IPS-18c (cell line): ENCODE data around the gene APLNR.

Experiments
- H3K4me3 ChIP-seq: 2 replicates; pipeline ENCODE4 v1.7.0; 2013; ENCODE audit warnings: low read depth, mild to moderate bottlenecking, low read length, moderate library complexity; ENCODE audit not compliant: insufficient read depth
- H3K9me3 ChIP-seq: one replicate; pipeline ENCODE4 v1.6.1; 2013; ENCODE audit warnings: mild to moderate bottlenecking, low read length, moderate library complexity; ENCODE audit not compliant: control insufficient read depth, insufficient read depth

Gene APLNR

DNA sequence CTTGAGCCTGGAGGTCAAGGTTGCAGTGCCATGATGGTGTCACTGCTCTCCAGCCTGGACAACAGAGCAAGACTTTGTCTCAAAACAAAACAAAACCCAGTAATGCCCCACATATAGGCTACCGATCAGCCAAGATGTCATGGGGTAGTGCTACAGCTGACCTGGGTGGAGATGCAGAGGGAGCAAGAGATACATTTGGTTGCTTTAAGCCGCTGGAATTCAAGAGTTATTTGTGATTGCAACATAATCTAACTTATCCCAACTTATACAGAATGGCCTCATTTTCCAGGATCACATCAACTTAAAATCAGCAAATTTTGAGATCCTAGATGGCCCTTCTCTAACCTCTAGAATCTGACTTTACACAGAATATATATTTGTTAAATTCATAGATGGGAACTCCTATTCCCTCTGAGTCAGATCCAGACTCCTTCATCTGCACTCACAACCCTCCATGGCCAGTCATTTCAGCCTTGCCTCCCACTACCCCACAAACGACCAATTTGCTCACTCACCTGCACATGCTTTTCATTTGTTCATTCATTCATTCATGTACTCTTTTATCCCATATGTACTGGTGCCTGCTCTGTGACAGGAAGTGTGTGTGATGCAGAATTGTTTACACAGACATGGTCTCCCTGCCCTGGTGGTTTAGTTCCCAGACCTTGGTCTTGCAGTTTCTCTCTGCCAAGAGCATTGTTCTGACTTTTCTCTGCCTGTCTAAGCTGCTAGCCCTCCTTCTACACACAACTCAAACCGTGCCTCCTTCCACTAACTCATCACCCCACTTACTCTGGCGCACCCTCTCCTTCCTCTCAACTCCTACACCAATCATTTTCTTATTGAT is 24.1 kb upstream of the APLNR start:
- Histone ChIP-seq H3K9me3 (peaks cover 4% of the 10 kb centered on the region), H3K4me3 (no peak overlapping the region)

DNA sequence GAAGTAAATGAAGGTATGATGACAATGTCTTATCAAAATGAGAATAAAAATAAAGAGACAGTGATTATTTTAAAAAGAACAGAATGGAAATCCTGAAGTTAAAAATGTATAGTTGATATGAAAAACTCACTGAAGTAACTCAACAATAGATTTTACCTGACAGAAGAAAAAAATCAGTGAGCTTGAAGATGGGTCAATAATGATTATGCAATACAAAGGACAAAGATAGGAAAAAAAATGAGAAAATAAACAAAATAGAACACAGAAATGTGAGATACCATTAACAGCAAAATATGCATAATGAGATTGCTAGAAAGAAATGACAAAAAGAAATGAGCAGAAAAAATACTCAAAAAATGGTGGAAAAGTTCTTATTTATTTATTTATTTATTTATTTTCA is 19.1 kb upstream of the APLNR start:
- Histone ChIP-seq H3K9me3 (no peaks in the 10 kb centered on the region), H3K4me3 (no peak overlapping the region)

DNA sequence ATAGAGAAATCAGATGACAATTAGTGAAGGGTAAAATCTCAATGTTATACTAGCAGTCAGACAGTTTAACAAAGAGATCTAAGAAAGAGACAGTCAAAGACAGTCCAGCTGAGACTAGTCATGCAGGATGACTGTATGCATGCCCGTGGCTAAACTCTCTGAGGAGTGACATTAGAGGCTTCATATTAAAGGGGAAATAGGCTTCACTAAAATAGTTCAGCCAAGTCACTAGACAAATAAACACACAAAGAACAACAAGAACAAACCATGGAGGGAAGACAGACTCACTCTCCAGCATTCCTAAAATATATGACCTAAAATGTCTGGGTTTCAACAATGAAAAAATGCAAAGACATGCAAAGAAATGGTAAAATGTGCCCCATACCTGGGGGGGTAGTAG is 18.6 kb upstream of the APLNR start:
- H3K9me3 ChIP-seq = no peaks in the 10 kb centered on the region
- H3K4me3 ChIP-seq = no peak overlapping the region

DNA sequence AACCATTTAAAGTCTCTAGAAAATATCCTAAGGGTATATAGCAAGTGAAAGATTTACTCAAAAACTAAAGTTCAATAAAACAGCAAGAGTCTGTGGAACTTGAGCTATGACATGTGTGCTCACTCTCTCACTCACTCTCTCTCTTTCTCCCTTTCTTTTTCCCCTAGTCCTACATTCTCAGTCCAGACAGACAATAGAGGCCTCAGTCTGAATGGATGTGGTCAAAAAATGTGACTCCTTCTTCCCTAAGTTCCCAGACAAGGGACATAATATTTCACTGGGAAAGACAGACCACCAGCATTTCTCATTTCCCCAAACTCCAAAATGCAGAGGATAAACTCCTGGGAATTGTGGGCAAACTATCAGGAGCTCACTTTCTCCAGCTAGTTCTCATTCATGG is 17.6 kb upstream of the APLNR start:
- H3K9me3 ChIP-seq = no peaks in the 10 kb centered on the region

DNA sequence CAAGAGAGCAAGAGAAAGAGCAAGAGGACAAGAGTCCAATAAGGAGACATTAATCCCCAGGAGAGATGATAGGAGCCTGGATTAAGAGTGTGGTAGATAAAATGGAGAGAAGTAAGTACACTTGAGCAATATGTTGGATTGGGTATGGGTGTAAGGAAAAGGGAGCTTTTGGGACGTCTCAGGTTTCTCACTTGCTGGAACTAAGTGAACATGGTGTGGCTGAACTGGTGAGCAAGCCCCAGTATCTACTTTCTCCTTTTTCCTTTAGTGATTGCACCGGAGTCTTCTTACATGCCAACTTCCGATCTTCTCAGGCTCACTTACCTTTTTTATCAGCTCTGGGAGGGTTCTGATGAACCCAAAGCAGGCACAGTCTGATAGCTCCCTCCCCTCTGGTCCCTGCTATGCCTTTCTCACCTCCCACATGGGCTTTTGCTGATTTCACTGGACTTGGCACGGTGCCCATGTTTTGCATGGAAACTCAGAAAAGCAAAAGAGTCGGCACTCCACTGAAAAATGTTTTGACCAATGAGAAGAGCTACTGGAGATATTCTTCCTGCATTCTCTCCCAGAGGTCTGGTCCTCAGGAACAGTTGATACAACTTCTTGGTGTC is 14.5 kb upstream of the APLNR start:
- no peak overlapping the region for H3K4me3 ChIP-seq

More for the DNA sequence above, 17.6 kb upstream of the APLNR start:
- H3K4me3 ChIP-seq = no peak overlapping the region

DNA sequence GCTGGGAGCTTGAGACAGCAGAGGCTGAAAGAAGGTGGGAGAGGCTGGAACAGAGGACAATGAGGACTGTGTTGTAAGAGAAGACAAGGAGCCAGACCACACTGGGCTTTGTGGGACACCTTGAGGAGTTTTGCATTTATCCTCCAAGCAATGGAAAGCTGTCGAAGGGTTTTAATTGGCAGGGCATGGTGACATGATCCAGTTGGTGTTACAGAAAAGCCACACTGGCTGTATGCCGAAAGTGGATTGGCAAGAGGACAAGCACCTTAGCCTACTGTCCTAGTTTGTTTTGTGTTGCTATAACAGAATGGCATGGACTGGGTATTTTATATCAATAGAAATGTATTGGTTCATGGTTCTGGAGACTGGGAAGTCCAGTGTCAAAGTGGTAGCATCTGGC is 14.0 kb upstream of the APLNR start:
- Histone ChIP-seq H3K4me3 (no peak overlapping the region), H3K9me3 (no peaks in the 10 kb centered on the region)

More for the DNA sequence above, 14.5 kb upstream of the APLNR start:
- no peaks in the 10 kb centered on the region for H3K9me3 ChIP-seq

DNA sequence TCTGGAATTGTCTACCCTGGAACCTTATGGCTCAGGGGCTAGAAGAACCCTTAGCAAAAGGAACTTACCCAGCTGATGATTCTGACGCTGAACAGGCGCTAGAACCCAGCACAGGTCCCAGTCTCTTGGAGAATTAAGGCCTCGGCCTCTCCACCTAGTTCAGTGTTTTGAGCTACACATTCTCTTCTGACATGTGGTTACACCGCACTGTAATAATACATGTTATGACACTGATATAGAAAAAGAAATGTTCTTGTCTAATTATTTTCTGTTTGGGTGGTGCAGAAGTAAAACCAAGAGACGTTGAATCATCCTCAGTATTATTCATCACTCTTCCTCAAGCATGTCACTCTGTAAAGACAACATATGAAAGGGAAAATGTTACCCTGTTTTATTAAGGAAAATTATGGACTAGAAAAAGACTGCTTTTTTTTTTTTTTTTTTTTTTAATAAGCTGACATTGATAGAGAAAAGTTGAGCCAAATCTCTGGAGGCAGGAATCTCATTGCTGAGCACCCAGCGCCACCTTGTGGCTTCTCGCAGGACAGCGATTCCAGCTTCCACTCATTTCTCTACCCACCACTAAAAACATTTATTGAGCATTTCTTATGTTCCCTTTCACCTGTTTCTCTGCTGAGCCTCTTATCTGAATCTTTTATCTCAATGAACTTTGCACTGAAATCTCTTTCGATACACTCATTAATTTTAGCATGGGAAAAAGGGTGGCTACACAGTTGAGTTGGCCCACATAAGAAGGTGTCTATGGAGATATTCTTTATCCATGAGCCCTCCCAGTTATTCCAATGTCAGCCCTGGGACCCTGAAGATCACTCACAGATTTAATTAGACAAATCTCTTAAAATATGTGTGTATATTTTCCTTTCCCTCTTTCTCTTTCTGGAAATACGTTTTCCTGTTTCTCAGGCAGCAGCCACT is 12.6 kb upstream of the APLNR start:
- no peak overlapping the region for H3K4me3 ChIP-seq
- H3K9me3 ChIP-seq = no peaks in the 10 kb centered on the region

DNA sequence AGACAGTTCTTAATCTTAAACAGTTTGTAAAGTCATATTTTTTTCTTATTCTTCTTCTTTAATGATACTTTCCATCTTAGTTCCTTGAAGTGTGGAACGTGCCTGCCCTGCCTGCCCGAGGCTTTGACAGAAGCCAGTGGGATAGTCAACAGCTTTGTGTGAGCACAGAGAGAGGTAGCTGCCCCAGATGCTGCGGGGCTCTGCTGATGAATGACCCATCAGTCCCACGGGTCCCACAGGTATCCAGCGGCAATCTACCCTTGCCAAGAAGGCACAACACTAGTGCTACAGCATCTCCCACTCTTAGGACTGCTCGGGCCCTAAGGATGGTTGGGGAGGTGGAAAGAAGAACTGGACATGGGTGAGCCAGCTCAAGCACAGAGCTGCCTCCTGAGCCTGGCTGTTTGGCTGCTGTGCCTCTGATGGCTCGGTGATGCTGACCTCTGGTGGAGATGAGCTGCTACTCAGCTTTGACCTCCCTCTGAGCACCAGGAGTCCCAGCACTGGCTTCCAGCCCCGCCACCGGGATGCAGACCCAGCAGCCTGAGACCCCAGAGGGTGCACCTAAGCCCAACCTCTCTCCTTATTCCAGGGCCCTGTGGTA is 11.8 kb upstream of the APLNR start:
- Histone ChIP-seq H3K4me3 (no peak overlapping the region), H3K9me3 (no peaks in the 10 kb centered on the region)

DNA sequence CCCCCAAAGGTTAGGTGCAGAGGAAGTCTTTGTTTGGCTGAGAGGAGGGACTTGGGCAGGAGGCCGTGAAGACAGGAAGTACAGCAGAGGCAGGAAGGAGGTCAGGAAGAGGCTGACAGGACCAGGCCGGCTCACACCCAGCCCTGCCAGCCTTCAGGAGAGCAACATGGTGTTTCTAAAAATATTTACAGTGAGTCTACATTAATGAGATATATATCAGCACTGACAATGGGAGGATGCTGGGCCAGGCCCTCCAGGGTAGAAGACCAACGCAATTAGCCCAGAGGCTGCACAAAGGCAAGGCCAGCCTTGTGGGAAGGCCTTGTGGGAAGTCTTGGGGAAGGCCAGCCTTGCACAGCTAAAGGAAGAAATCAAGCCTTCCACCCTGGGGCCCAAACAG is 7.9 kb upstream of the APLNR start:
- Histone ChIP-seq H3K9me3 (no peaks in the 10 kb centered on the region), H3K4me3 (no peak overlapping the region)

DNA sequence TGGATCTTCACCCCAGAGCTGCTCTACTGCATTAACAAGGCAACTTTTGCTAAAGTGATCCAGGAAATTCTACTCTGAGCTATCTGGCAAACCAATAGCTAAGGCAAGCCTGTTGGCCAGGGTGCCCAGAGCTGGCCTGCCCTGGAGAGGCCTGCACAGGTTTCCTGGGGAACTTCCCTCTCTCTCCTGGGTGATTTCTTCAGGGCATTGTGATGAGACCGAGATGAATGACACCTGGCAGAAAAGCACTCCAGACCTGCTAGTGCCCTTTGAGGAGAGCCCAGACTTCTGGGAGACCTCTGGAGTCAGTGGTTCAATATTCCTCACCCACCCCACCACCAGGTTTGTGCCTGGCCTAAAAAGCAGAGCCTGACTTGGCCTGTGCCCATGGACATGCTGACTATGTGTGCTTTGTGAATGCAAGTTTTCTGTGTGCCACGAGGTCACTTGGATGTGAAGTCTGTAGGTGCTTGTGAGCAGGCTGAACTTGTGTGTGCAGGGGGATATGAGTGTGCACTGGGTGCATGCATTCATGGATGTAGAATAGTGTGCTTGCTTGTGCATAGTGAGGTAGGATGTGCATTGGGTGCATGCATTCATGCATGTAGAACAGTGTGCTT is 4.4 kb upstream of the APLNR start:
- H3K4me3 ChIP-seq = no peak overlapping the region
- no peaks in the 10 kb centered on the region for H3K9me3 ChIP-seq

DNA sequence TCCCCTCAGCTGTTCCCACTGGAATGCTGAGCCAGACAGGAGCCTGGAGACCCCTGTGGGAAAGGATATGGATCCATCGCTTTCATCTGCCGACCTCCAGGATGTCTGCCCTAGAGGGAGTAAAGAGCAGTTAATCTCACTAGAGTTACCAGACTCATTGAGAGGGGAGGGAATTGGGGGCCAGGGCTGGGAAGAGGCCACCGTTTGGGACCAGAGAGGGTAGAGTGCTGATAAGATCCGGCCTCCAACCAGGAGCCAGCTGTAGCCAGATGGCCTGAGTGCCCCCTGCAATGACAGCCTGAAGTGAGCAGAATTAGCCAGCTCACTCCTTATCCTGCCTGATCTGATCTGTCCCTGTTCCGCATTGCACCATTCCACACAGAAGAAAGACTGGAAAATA is 3.7 kb upstream of the APLNR start:
- Histone ChIP-seq H3K4me3 (no peak overlapping the region), H3K9me3 (no peaks in the 10 kb centered on the region)

DNA sequence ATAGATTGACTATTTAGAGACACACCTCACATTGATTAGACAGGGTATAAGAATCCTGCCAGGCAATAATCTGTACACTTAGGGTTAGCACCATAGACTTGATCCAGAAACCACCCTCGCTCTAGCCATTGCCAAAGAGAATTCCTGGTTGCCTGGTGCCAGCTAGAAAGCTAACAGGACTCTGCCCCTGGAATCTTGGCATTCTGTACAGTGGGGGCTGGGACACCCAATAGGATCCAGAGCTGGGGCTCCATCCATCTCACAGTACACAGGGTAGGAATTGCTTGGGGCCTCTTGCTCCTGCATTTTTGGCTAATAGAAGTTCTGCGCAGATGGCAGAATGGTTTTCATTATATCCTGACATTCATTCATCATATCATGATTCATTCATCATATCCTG is 3.0 kb upstream of the APLNR start:
- no peaks in the 10 kb centered on the region for H3K9me3 ChIP-seq
- H3K4me3 ChIP-seq = no peak overlapping the region

DNA sequence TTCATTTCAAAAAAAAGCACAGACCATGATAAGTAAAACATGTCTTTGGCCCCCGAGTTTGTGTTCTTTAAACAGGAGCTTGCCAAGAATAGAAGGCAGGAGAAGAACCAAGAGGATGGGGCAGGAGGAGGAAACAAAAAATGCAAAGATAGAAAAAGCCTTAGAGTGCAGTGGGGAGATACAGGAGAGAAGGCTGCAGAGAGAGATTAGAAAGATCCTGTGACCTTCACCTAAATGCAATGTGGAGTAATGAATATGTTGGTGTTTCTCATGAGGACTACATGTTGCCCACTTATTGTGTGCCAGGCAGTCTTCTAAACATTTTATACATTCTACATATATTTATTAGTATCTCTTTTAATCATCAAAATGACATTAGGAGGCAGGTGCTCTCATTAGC is 2.3 kb upstream of the APLNR start:
- H3K4me3 ChIP-seq = no peak overlapping the region
- no peaks in the 10 kb centered on the region for H3K9me3 ChIP-seq

DNA sequence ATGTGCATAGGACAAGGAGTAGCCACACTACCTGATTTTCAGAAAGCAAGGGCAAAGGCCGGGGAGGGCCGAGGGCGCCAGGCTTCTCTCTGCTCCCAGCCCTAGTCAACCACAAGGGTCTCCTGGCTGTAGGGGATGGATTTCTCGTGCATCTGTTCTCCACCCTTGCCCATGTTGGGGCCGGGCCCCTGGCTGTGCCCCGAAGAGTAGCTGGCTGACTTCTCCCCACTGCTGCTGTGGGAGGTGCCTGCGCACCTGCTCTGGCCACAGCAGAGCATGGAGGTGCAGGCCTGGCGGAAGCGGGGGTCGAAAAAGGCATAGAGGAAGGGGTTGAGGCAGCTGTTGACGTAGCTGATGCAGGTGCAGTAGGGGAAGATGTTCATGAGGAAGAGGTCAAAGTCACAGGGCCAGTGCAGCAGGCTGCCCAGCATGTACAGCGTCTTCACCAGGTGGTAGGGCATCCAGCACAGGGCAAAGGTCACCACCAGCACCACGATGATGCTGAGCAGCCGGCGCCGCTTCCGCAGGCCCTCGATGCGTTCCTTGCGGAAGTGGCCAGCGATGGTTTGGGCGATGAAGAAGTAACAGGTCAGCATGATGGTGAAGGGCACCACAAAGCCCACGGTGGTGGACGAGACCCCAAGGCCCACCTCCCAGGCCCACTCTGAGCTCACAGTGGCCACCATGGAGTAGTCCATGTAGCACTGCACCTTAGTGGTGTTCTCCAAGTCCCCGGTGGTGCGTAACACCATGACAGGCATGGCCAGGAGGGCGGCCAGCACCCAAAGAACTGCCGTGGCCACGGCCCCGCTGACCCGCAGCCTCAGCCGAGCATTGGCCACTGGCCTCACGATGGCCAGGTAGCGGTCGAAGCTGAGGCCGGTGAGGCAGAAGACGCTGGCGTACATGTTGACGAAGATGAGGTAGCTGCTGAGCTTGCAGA is 1.0 kb downstream of the APLNR start:
- no peak overlapping the region for H3K4me3 ChIP-seq
- no peaks in the 10 kb centered on the region for H3K9me3 ChIP-seq

DNA sequence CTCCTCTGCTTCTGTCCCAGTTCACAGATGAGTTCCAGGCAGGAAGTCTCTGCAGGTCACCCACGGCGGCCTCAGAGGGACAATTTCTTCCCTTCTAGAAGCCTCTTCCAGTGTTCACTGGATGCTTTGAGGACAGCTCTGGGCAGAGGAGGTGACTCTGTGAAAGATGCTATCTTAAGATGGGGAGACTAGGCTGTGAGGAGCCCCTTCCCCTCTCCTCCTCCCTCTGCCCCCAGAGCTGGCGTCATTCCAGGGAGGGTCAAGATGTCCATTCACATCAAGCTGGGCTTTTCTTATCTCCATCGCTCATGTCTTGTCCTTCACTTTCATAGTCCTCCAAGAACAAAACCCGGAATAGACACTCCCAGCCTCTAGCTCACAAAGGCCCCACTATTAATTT is 3.3 kb downstream of the APLNR start:
- H3K4me3 ChIP-seq = no peak overlapping the region
- H3K9me3 ChIP-seq = no peaks in the 10 kb centered on the region
